Transverse colon (tissue), 4 donors: ENCODE results near the gene MAN1B1.

Source experiments
- EP300 ChIP-seq: sonication (generic); formaldehyde crosslinking; IDR thresholded peaks from one replicate; pipeline ENCODE4 v1.6.1; 2017; ENCODE audit warnings: antibody characterized with exemption, low read depth
- POLR2A ChIP-seq: fragments of 450-650 bp; IDR thresholded peaks from one replicate; pipeline ENCODE4 v1.6.1; 2016; ENCODE audit warnings: antibody characterized with exemption, mild to moderate bottlenecking, moderate library complexity
- POLR2AphosphoS5 ChIP-seq, 3 donors: sonication (generic); formaldehyde crosslinking; IDR thresholded peaks; one replicate each; pipeline ENCODE4 v1.6.1; 2016; ENCODE audit warnings: antibody characterized with exemption in 3 of 3
- TF ChIP-seq, protein P1 (sequence below), 5 experiments: fragments of 200-600 bp in 3 of 5; fragments of 450-650 bp in 2 of 5; sonication (generic) in 3 of 5; IDR thresholded peaks; 1 replicate in 2 of 5; 2 replicates in 3 of 5; pipeline ENCODE4 v1.5.1; 2016 to 2017; ENCODE audit warnings: antibody characterized with exemption in 5 of 5, inconsistent platforms in 3 of 5, mild to moderate bottlenecking in 2 of 5, moderate library complexity in 1 of 5

DNA sequence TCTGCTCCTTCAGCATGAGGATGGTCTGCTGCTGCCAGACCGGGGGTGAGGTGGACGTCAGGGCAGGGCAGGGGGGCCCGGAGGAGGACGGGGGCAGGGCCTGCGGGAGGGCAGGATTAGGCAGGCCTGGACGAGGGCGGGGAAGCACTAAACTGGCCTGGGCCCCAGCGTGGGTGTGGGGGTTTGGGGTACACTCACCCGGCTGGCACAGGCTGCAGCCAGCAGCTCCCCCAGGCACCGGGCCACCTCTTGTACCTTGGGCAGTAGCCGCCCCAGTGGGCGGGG lies 22.0 kb upstream of the MAN1B1 start:
- no peak for TF ChIP-seq POLR2AphosphoS5 (IDR thresholded peaks at IDR 0.05)
- no peak for TF ChIP-seq POLR2A
- no peak for TF ChIP-seq EP300
- TF ChIP-seq, protein P1, sequence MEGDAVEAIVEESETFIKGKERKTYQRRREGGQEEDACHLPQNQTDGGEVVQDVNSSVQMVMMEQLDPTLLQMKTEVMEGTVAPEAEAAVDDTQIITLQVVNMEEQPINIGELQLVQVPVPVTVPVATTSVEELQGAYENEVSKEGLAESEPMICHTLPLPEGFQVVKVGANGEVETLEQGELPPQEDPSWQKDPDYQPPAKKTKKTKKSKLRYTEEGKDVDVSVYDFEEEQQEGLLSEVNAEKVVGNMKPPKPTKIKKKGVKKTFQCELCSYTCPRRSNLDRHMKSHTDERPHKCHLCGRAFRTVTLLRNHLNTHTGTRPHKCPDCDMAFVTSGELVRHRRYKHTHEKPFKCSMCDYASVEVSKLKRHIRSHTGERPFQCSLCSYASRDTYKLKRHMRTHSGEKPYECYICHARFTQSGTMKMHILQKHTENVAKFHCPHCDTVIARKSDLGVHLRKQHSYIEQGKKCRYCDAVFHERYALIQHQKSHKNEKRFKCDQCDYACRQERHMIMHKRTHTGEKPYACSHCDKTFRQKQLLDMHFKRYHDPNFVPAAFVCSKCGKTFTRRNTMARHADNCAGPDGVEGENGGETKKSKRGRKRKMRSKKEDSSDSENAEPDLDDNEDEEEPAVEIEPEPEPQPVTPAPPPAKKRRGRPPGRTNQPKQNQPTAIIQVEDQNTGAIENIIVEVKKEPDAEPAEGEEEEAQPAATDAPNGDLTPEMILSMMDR (IDR thresholded peaks at IDR 0.05): no peak
